Measurements from ENCODE around the gene CDC73. TPM values are rescaled to one million over a fixed set of nuclear protein-coding genes. Genes with fewer than 3 reads are reported as not detected.
"Not testable (repeated sequence)": the region's sequence is repeated elsewhere in the genome, so short reads cannot be mapped to it uniquely, and the experiment has no call there.

CDC73 gene
- total and polyA plus RNA-seq, 4 donors: 20.2 to 44.0 (median 26.7) TPM

DNA sequence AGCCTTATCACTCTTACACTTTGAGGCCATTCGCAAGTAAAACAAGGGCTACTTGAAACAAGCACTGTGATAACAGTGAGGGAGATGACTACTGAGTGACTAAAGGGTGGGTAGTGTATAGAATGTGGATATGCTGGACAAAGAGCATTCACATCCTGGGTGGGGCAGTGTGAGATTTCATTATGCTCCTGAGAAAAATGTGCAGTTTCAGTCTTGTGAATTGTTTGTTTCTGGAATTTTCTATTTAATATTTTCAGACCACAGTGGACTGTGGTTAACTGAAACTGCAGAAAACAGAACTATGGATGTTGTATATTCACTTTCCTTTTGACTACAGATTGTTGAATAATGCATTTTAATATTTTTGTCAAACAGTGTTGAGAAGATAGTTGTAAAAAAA, 89.7 kb downstream of the CDC73 start:
- DNase-seq (ENCODE audit: low read depth in 4 of 6, low spot score in 6 of 6): no peak
- Histone ChIP-seq H3K4me1 (ENCODE audit: control insufficient read depth, insufficient read depth, low read length) (no peaks in the 10 kb centered on the region), H3K27ac (ENCODE audit: low read depth, low read length) (no peak overlapping the region), H3K36me3 (ENCODE audit: control insufficient read depth, insufficient read depth, low read length) (peaks cover 6% of the 10 kb centered on the region), H3K9me3 (ENCODE audit: control insufficient read depth, insufficient read depth, low read length) (no peaks in the 10 kb centered on the region), H3K27me3 (ENCODE audit: control insufficient read depth, insufficient read depth, low read length) (no peaks in the 10 kb centered on the region), H3K4me3 (ENCODE audit: low read depth, low read length) (no peak overlapping the region)
- no CpG with 5 or more reads among the region's 1 CpG for WGBS (ENCODE audit: insufficient coverage)

DNA sequence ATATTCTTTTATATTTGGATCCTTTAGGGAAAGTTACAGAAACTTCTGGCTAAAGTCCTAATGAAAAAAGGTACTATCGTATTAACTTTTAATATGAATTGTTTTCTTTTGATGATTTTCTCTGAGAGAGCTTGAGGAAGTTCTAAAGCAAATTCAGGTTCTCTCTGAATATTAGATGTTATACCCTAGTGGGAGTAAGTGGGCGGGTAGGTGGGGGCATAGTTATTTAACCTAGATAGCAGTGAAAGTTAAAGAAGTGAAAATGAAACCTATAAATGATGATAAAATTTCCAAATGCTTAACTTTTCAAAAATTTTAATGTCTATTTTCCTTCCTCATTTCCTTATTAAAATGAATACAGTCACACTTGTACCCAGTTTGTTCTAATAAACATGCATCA, 90.8 kb downstream of the CDC73 start:
- H3K9me3 ChIP-seq (ENCODE audit: control insufficient read depth, insufficient read depth, low read length): no peaks in the 10 kb centered on the region
- DNase-seq (ENCODE audit: low read depth in 4 of 6, low spot score in 6 of 6): no peak
- no peaks in the 10 kb centered on the region for H3K27me3 ChIP-seq (ENCODE audit: control insufficient read depth, insufficient read depth, low read length)
- no peak overlapping the region for H3K27ac ChIP-seq (ENCODE audit: low read depth, low read length)
- H3K4me3 ChIP-seq (ENCODE audit: low read depth, low read length): no peak overlapping the region
- WGBS (ENCODE audit: insufficient coverage): no CpG with 5 or more reads among the region's 2 CpGs
- no peaks in the 10 kb centered on the region for H3K4me1 ChIP-seq (ENCODE audit: control insufficient read depth, insufficient read depth, low read length)
- peaks cover 11% of the 10 kb centered on the region for H3K36me3 ChIP-seq (ENCODE audit: control insufficient read depth, insufficient read depth, low read length)

DNA sequence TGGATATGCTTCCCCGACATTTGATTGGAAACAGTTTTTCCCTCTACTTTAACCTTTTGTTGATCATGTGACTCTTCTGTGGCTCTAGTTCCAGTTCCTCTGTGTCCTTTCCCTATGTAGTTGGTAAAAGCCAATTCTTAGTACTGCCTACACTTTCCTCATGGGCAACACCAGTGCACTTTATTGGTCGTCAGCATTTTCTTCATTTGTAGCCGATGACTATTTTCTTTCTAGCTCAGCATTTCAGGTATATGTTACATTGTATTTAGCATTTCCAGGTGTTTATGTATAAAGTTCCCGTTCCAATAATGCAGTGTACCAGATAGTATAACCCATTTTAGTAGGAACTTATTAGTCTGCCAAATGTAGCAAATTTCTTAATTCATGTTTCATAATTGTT, 92.2 kb downstream of the CDC73 start:
- WGBS (ENCODE audit: insufficient coverage): no CpG with 5 or more reads among the region's 4 CpGs
- Histone ChIP-seq H3K4me3 (ENCODE audit: low read depth, low read length) (no peak overlapping the region), H3K27me3 (ENCODE audit: control insufficient read depth, insufficient read depth, low read length) (no peaks in the 10 kb centered on the region), H3K4me1 (ENCODE audit: control insufficient read depth, insufficient read depth, low read length) (no peaks in the 10 kb centered on the region), H3K9me3 (ENCODE audit: control insufficient read depth, insufficient read depth, low read length) (no peaks in the 10 kb centered on the region), H3K27ac (ENCODE audit: low read depth, low read length) (no peak overlapping the region), H3K36me3 (ENCODE audit: control insufficient read depth, insufficient read depth, low read length) (peaks cover 11% of the 10 kb centered on the region)
- DNase-seq (ENCODE audit: low read depth in 4 of 6, low spot score in 6 of 6): no peak

DNA sequence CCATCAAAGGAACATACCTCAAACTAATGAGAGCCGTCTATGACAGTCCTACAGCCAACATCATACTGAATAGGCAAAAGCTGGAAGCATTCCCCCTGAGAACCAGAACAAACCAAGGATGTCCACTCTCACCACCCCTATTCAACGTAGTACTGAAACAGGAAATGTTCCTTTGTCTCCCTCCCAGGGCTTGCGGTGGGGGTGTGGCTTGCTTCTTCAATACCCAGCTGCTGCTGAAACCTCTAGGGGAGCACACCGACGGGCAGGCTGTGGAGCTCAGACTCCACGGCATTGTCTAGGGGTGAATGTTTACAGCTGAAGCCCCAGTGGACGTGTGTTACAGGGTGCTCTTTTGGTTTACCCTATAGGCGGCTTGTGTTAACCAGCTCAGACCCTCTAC, 95.1 kb downstream of the CDC73 start:
- Histone ChIP-seq H3K9me3 (ENCODE audit: control insufficient read depth, insufficient read depth, low read length) (no peaks in the 10 kb centered on the region), H3K27ac (ENCODE audit: low read depth, low read length) (no peak overlapping the region), H3K4me1 (ENCODE audit: control insufficient read depth, insufficient read depth, low read length) (no peaks in the 10 kb centered on the region), H3K36me3 (ENCODE audit: control insufficient read depth, insufficient read depth, low read length) (peaks cover 11% of the 10 kb centered on the region), H3K27me3 (ENCODE audit: control insufficient read depth, insufficient read depth, low read length) (no peaks in the 10 kb centered on the region), H3K4me3 (ENCODE audit: low read depth, low read length) (no peak overlapping the region)
- 68% methylated on average over 6 of the region's 8 CpGs for WGBS (ENCODE audit: insufficient coverage)
- DNase-seq (ENCODE audit: low read depth in 4 of 6, low spot score in 6 of 6): no peak

DNA sequence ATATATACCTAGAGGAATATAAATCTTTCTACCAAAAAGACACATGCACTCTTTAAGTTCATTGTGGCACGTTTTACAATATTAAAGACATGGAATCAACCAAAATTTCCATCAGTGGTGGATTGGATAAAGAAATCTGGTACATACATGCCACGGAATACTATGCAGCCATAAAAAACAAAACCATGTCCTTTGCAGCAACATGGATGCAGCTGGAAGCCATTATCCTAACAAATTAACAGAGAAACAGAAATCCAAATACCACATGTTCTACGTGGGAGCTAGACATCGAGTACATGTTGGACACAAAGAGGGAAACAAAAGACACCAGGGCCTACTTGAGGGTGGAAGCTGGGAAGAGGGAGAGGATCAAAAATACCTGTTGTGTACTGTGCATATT, 97.6 kb downstream of the CDC73 start:
- H3K9me3 ChIP-seq (ENCODE audit: control insufficient read depth, insufficient read depth, low read length): no peaks in the 10 kb centered on the region
- H3K36me3 ChIP-seq (ENCODE audit: control insufficient read depth, insufficient read depth, low read length): peaks cover 10% of the 10 kb centered on the region
- WGBS (ENCODE audit: insufficient coverage): no CpG with 5 or more reads among the region's 4 CpGs
- no peaks in the 10 kb centered on the region for H3K4me1 ChIP-seq (ENCODE audit: control insufficient read depth, insufficient read depth, low read length)
- DNase-seq (ENCODE audit: low read depth in 4 of 6, low spot score in 6 of 6): no peak
- no peaks in the 10 kb centered on the region for H3K27me3 ChIP-seq (ENCODE audit: control insufficient read depth, insufficient read depth, low read length)
- no peak overlapping the region for H3K27ac ChIP-seq (ENCODE audit: low read depth, low read length)
- H3K4me3 ChIP-seq (ENCODE audit: low read depth, low read length): no peak overlapping the region

DNA sequence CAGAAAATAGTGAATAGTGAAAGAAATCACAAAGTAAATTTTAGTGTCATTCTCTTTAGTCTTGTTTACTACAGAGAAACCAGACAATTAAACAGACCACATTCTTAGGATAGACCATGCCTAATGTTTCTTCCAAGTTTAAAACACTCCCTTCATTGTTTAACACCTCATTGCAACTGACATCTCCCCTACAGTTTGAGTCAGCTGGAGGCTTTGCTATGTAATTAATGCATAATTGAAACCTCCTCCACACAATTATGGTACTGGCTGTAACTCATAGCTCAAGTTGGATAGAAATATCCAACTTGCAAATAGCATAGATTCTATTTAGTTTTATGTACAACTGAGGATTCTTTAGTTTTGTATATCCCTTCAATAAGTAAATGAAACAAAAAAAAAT, 99.8 kb downstream of the CDC73 start:
- Histone ChIP-seq H3K27me3 (ENCODE audit: control insufficient read depth, insufficient read depth, low read length) (no peaks in the 10 kb centered on the region), H3K36me3 (ENCODE audit: control insufficient read depth, insufficient read depth, low read length) (peaks cover 5% of the 10 kb centered on the region), H3K27ac (ENCODE audit: low read depth, low read length) (no peak overlapping the region), H3K4me1 (ENCODE audit: control insufficient read depth, insufficient read depth, low read length) (no peaks in the 10 kb centered on the region), H3K9me3 (ENCODE audit: control insufficient read depth, insufficient read depth, low read length) (no peaks in the 10 kb centered on the region), H3K4me3 (ENCODE audit: low read depth, low read length) (no peak overlapping the region)
- peak in 2 of 6 donors; percentile 2 to 59 for DNase-seq (ENCODE audit: low read depth in 4 of 6, low spot score in 6 of 6)

DNA sequence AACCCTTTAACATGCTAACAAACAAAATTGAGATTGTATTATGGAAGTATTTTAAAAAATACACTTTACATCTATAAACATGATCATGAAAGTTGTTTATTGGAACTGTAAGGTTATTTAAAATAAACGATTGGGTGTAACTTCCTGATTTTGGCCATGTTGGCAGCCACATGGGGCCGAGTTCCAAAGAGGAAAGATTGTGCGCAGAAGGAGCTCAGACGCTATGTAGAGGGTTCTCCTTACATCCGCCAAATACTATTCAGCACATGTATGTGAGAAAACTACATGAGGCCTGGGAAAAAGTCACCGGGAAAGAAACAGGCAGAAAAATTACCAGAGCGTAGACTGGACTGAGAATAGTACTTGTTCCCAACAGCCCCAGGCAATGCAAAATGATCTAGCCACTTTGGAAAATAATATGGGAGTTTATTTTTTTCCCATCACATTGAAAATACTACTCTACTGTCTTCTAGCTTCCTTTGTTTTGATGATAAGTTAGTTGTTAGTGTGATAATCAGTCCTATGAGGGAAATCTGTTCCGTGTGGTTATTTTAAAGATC, 100.3 kb downstream of the CDC73 start:
- peak in 2 of 6 donors; percentile 2 to 6 for DNase-seq (ENCODE audit: low read depth in 4 of 6, low spot score in 6 of 6)
- WGBS (ENCODE audit: insufficient coverage): 17% methylated on average over 1 of the region's 8 CpGs
- H3K4me1 ChIP-seq (ENCODE audit: control insufficient read depth, insufficient read depth, low read length): no peaks in the 10 kb centered on the region
- no peak overlapping the region for H3K27ac ChIP-seq (ENCODE audit: low read depth, low read length)
- H3K4me3 ChIP-seq (ENCODE audit: low read depth, low read length): no peak overlapping the region
- no peaks in the 10 kb centered on the region for H3K9me3 ChIP-seq (ENCODE audit: control insufficient read depth, insufficient read depth, low read length)
- H3K27me3 ChIP-seq (ENCODE audit: control insufficient read depth, insufficient read depth, low read length): no peaks in the 10 kb centered on the region
- peaks cover 2% of the 10 kb centered on the region for H3K36me3 ChIP-seq (ENCODE audit: control insufficient read depth, insufficient read depth, low read length)

DNA sequence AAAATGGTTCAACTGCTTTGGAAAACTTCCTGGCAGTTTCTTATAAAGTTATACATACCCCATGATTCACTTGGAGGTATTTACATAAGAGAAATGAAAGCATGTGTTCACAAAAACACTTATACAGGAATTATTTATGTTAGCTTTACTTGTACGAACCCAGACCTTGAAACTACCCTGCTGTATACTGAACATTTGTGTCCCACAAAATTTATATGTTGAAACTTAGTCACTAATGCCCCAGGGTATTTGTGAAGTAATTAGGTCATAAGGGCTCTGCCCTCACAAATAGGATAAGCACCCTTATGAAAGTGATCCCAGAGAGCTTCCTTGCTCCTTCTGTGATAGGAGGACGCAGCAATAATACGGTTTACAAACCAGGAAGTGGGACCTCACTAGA, 107.3 kb downstream of the CDC73 start:
- no peak overlapping the region for H3K4me3 ChIP-seq (ENCODE audit: low read depth, low read length)
- no peaks in the 10 kb centered on the region for H3K27me3 ChIP-seq (ENCODE audit: control insufficient read depth, insufficient read depth, low read length)
- no peaks in the 10 kb centered on the region for H3K36me3 ChIP-seq (ENCODE audit: control insufficient read depth, insufficient read depth, low read length)
- H3K27ac ChIP-seq (ENCODE audit: low read depth, low read length): no peak overlapping the region
- WGBS (ENCODE audit: insufficient coverage): 95% methylated on average over 2 of the region's 3 CpGs
- no peaks in the 10 kb centered on the region for H3K9me3 ChIP-seq (ENCODE audit: control insufficient read depth, insufficient read depth, low read length)
- no peaks in the 10 kb centered on the region for H3K4me1 ChIP-seq (ENCODE audit: control insufficient read depth, insufficient read depth, low read length)
- no peak for DNase-seq (ENCODE audit: low read depth in 4 of 6, low spot score in 6 of 6)

DNA sequence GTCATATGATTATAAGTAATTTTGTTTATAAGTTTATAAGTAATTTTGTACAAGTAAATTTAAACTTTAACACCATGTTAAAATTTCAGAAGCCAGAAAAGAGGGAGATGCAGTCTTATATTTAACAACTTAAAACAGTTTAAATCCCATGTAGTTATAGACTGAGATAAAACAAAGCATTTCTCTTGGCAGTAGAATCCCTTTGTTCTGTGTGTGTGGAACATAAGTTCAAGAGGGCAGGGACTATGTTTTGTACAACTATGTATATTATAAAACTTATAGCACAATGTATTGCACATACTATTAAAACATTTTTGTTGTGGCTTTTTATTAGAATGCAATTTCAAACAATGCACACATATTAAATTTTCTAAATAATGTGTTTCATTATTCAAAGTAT, 109.3 kb downstream of the CDC73 start:
- DNase-seq (ENCODE audit: low read depth in 4 of 6, low spot score in 6 of 6); H3K9me3 ChIP-seq (ENCODE audit: control insufficient read depth, insufficient read depth, low read length); H3K27me3 ChIP-seq (ENCODE audit: control insufficient read depth, insufficient read depth, low read length); H3K27ac ChIP-seq (ENCODE audit: low read depth, low read length); H3K4me3 ChIP-seq (ENCODE audit: low read depth, low read length); H3K4me1 ChIP-seq (ENCODE audit: control insufficient read depth, insufficient read depth, low read length); H3K36me3 ChIP-seq (ENCODE audit: control insufficient read depth, insufficient read depth, low read length): not testable (repeated sequence)

DNA sequence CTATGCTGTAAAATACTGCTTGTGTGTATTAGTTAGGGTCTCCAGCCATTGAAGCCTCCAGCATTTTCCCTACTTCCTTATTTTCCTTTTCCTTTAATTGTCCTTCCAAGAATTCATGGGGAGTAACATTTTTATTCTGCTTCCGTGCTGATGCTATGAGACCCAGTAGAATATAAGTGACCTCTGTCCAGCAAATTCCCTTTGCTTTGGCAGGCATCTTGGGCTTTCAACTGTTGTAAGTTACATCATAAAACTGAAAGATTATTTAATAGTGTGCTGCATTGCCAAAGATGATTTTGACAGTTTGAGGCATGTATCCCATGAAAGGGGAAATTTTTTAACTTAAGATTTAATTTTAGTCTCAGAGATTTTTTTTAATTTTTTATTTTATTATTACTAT, 112.7 kb downstream of the CDC73 start:
- Histone ChIP-seq H3K27ac (ENCODE audit: low read depth, low read length) (no peak overlapping the region), H3K36me3 (ENCODE audit: control insufficient read depth, insufficient read depth, low read length) (peaks cover 3% of the 10 kb centered on the region), H3K9me3 (ENCODE audit: control insufficient read depth, insufficient read depth, low read length) (no peaks in the 10 kb centered on the region), H3K27me3 (ENCODE audit: control insufficient read depth, insufficient read depth, low read length) (no peaks in the 10 kb centered on the region), H3K4me1 (ENCODE audit: control insufficient read depth, insufficient read depth, low read length) (no peaks in the 10 kb centered on the region), H3K4me3 (ENCODE audit: low read depth, low read length) (no peak overlapping the region)
- no peak for DNase-seq (ENCODE audit: low read depth in 4 of 6, low spot score in 6 of 6)
- no CpG with 5 or more reads among the region's 1 CpG for WGBS (ENCODE audit: insufficient coverage)
